OCI-LY7 (cell line): ENCODE results near the gene AMFR. TPM values are rescaled to one million over a fixed set of nuclear protein-coding genes. Genes with fewer than 3 reads are reported as not detected.

Source experiments
- BruUV-seq: library from RNA; stranded (reverse); fragments of 400-500 nt; replicated peaks from 2 replicates; lab custom pipeline; 2021; lab: Mats Ljungman, UMichigan
- CTCF ChIA-PET: fragments of 300-600 bp; sonication (Branson Sonifier 250); formaldehyde crosslinking; loops from one replicate; lab custom pipeline; 2022; ENCODE audit warnings: antibody characterized with exemption; ENCODE audit not compliant: unreplicated experiment; lab: Charles Lee
- POLR2A ChIA-PET: fragments of 300-600 bp; sonication (Branson Sonifier 250); formaldehyde crosslinking; loops from one replicate; lab custom pipeline; 2022; ENCODE audit warnings: antibody characterized with exemption; lab: Charles Lee
- DNase-seq: peaks from one replicate; pipeline ENCODE4 v3.0.0-alpha.2; 2015; ENCODE audit warnings: low spot score
- H2AFZ ChIP-seq: fragments of 200-600 bp; sonication (generic), shearing (Covaris generic); 2 replicates; pipeline ENCODE4 v1.6.1; 2014; ENCODE audit warnings: mild to moderate bottlenecking, antibody characterized with exemption, low read length, moderate library complexity
- H3K27ac ChIP-seq: fragments of 200-600 bp; sonication (generic); 2 replicates; pipeline ENCODE4 v1.5.1; 2014; ENCODE audit warnings: mixed run types, low read depth, mild to moderate bottlenecking, moderate library complexity, low read length, inconsistent platforms; ENCODE audit not compliant: poor library complexity, severe bottlenecking
- H3K36me3 ChIP-seq: fragments of 200-600 bp; sonication (generic); 2 replicates; pipeline ENCODE4 v1.6.1; 2014; ENCODE audit warnings: mild to moderate bottlenecking, antibody characterized with exemption, low read length, moderate library complexity, mixed read lengths; ENCODE audit not compliant: insufficient read depth
- H3K4me1 ChIP-seq: fragments of 200-600 bp; sonication (generic); 2 replicates; pipeline ENCODE4 v1.5.1; 2014; ENCODE audit warnings: mild to moderate bottlenecking, low read length; ENCODE audit not compliant: insufficient read depth, poor library complexity, severe bottlenecking
- H3K4me2 ChIP-seq: fragments of 200-600 bp; sonication (generic); 2 replicates; pipeline ENCODE4 v1.6.1; 2014; ENCODE audit warnings: mild to moderate bottlenecking, low read length
- H3K4me3 ChIP-seq: fragments of 200-600 bp; sonication (generic); 2 replicates; pipeline ENCODE4 v1.5.1; 2014; ENCODE audit warnings: mild to moderate bottlenecking, low read depth, low read length; ENCODE audit not compliant: poor library complexity, severe bottlenecking
- H3K79me2 ChIP-seq: fragments of 200-600 bp; sonication (generic); 2 replicates; pipeline ENCODE4 v1.6.1; 2016; ENCODE audit warnings: low read depth, mild to moderate bottlenecking, low read length, moderate library complexity, mixed read lengths; ENCODE audit not compliant: insufficient read depth
- H3K9me2 ChIP-seq: fragments of 200-600 bp; sonication (generic); 2 replicates; pipeline ENCODE4 v1.6.1; 2016; ENCODE audit warnings: mild to moderate bottlenecking, low read length, mixed read lengths; ENCODE audit not compliant: insufficient read depth
- H3K9me3 ChIP-seq: fragments of 200-600 bp; sonication (generic); 2 replicates; pipeline ENCODE4 v1.6.1; 2014; ENCODE audit warnings: mild to moderate bottlenecking, mixed run types, low read length, mixed read lengths
- H4K20me1 ChIP-seq: fragments of 200-600 bp; sonication (generic); 2 replicates; pipeline ENCODE4 v1.6.1; 2014; ENCODE audit warnings: mild to moderate bottlenecking, antibody characterized with exemption, low read length, moderate library complexity, mixed read lengths; ENCODE audit not compliant: insufficient read depth
- EZH2phosphoT487 ChIP-seq: fragments of 200-600 bp; sonication (generic); IDR thresholded peaks from 2 replicates; pipeline ENCODE4 v1.6.1; 2018; ENCODE audit warnings: low read depth, borderline replicate concordance, mild to moderate bottlenecking, mixed run types, antibody characterized with exemption, low read length, moderate library complexity, mixed read lengths
- intact Hi-C: fragments of 100-400 bp; cut with micrococcal nuclease; formaldehyde crosslinking; loops from one replicate; pipeline ENCODE4 v1.10.0; 2022; ENCODE audit not compliant: unreplicated experiment
- total RNA-seq, 2 experiments: library from RNA; depleted of rRNA in 1 of 2; stranded (reverse); fragments of >200 nt in 1 of 2; shearing (Covaris generic) in 1 of 2; gene quantifications; 2 replicates each; pipeline ENCODE4 v1.2.3, GENCODE V29; 2014 to 2022
- TF ChIP-seq, protein P1 (sequence below): fragments of 200-600 bp; sonication (generic); conservative IDR thresholded peaks from 2 replicates; pipeline ENCODE4 v1.5.1; 2014; ENCODE audit warnings: mild to moderate bottlenecking, antibody characterized with exemption, low read length, moderate library complexity, mixed read lengths

AMFR gene
- total RNA-seq, 2 experiments from 2014 or later: 87.7 to 101 TPM

DNA sequence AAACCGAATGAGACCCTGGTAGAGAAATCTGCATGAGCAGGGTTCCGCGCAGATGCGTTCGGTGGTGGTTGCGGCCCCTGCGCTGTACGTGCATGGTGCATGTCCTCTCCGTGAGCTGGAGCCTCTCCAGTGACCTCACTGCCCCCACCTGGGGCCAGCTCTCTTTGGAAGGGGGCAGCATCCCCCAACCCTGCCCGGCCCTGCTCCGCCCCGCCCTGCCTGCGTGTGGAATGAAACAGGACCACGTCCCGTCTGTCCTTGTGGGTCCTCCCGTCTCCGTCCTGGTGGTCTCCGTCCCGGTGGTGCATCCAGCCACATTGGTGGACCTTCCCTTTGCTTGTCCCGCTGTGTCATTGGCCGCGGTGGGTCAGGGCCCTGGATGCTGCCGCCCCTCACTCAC, 84.9 kb downstream of the AMFR start:
- DNase-seq: no peak
- Histone ChIP-seq H3K79me2 (no peaks in the 10 kb centered on the region), H3K4me2 (no peak overlapping the region), H4K20me1 (no peaks in the 10 kb centered on the region), H3K27ac (no peak overlapping the region), H3K9me2 (no peaks in the 10 kb centered on the region), H3K36me3 (no peaks in the 10 kb centered on the region), H2AFZ (no peak overlapping the region), H3K4me1 (no peaks in the 10 kb centered on the region), H3K9me3 (no peaks in the 10 kb centered on the region), H3K4me3 (no peak overlapping the region)
- no peak for TF ChIP-seq EZH2phosphoT487
- TF ChIP-seq, protein P1, sequence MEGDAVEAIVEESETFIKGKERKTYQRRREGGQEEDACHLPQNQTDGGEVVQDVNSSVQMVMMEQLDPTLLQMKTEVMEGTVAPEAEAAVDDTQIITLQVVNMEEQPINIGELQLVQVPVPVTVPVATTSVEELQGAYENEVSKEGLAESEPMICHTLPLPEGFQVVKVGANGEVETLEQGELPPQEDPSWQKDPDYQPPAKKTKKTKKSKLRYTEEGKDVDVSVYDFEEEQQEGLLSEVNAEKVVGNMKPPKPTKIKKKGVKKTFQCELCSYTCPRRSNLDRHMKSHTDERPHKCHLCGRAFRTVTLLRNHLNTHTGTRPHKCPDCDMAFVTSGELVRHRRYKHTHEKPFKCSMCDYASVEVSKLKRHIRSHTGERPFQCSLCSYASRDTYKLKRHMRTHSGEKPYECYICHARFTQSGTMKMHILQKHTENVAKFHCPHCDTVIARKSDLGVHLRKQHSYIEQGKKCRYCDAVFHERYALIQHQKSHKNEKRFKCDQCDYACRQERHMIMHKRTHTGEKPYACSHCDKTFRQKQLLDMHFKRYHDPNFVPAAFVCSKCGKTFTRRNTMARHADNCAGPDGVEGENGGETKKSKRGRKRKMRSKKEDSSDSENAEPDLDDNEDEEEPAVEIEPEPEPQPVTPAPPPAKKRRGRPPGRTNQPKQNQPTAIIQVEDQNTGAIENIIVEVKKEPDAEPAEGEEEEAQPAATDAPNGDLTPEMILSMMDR: no peak
- ChIA-PET CTCF (no interaction called here), POLR2A (no interaction called here)
- no TSS peak for BruUV-seq
- intact Hi-C loops: no loop called here

DNA sequence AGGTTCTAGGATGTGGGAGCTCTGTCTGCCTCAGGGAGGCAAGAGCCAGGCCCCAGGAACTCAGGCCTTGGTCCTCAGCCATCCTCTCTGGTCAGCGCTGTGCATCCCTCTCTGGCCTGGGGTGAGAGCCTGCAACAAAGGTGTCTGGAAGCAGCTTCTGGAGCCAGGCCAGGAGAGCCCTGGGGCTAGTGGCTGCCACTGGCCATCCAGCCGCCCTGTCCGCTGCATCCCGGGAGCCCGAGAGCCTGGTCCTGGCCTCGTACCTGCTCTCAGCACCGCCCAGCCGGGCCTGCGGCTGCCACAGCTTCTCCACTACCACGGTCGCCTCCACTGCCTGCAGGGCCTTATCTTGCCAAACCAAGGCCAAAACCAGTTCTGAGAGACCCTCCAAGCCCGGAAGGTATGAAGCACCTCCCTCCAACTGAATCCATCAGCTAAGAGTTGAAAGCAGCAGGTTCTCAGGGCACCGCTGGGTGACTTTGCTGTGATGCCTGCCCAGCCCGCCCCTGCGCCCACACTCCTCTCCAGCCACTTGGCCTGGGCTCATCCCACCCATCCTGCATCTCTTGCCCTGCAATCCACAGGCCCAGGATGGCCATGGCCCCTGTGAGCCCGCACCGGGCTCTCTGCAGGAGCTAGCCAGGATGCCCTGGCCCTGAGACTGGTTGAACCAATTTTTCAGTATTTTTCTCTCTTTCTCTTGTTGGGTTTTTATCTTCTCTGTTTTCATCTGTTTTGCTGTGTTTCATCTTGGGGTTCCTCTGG, 85.7 kb downstream of the AMFR start:
- CTCF ChIA-PET: no interaction called here
- H3K27ac ChIP-seq: no peak overlapping the region
- H3K9me2 ChIP-seq: no peaks in the 10 kb centered on the region
- no peaks in the 10 kb centered on the region for H3K79me2 ChIP-seq
- H3K4me2 ChIP-seq: no peak overlapping the region
- no peaks in the 10 kb centered on the region for H3K36me3 ChIP-seq
- H3K9me3 ChIP-seq: no peaks in the 10 kb centered on the region
- no peaks in the 10 kb centered on the region for H3K4me1 ChIP-seq
- H3K4me3 ChIP-seq: no peak overlapping the region
- no TSS peak for BruUV-seq
- DNase-seq: no peak
- intact Hi-C loops: no loop called here
- TF ChIP-seq, protein P1: no peak
- no peak for TF ChIP-seq EZH2phosphoT487
- H2AFZ ChIP-seq: no peak overlapping the region
- H4K20me1 ChIP-seq: no peaks in the 10 kb centered on the region
- POLR2A ChIA-PET: interaction anchor here (1.1 kb wide), 1 partner anchor 9 kb away, joined by 4 read pairs; no protein-coding TSS in a partner anchor

DNA sequence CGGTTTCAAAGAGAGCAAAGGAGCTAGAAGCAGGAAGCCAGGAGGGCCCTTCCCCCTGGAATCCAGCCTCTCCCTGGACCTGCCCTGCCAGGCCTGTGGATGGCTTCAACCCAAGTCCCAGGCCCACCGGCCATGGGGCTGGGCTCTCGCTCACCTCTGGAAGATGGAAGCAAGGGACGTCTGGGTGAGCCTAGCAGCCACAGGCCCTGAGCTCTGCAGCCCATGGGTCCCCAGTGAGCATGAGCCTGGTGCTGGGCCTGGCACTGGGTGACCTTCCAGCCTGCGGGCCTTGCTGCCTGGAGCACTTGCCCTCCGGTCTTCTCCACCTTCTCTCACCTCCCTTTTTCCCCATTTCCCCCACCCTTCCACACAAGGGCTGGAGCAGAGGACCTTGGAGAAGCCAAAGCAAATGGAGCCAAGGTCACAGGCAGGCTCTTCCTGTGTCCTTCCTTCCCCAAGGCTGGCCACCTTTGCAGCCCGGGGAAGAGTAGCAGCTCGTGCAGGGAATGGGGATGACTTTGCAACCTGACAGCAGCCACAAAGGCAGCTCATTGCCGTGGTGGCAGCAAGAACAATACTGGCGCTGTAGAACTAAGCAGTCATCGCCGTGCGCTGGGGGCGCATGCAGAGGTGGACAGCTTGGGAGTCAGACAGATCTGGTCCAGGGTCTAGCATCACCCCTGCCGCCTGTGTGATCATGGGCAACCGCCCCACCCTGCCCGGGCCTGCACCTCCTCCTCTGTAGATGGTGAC, 86.6 kb downstream of the AMFR start:
- H3K27ac ChIP-seq: no peak overlapping the region
- DNase-seq: no peak
- H3K4me1 ChIP-seq: no peaks in the 10 kb centered on the region
- no peaks in the 10 kb centered on the region for H4K20me1 ChIP-seq
- H2AFZ ChIP-seq: no peak overlapping the region
- H3K4me3 ChIP-seq: no peak overlapping the region
- no peaks in the 10 kb centered on the region for H3K9me3 ChIP-seq
- intact Hi-C loops: no loop called here
- no peak for TF ChIP-seq EZH2phosphoT487
- TF ChIP-seq, protein P1: no peak
- H3K79me2 ChIP-seq: no peaks in the 10 kb centered on the region
- BruUV-seq: no TSS peak
- H3K4me2 ChIP-seq: no peak overlapping the region
- ChIA-PET POLR2A (interaction anchor here (1.1 kb wide), 1 partner anchor 9 kb away, joined by 4 read pairs; no protein-coding TSS in a partner anchor), CTCF (no interaction called here)
- H3K36me3 ChIP-seq: no peaks in the 10 kb centered on the region
- no peaks in the 10 kb centered on the region for H3K9me2 ChIP-seq
